ENCODE results near the gene FKBP8. TPM values are rescaled to one million over a fixed set of nuclear protein-coding genes. Genes with fewer than 3 reads are reported as not detected.

The FKBP8 gene
- total and polyA plus RNA-seq, 2 experiments from 2014 or later = 183 to 247 TPM

GRCh38 chr19:18486746-18487145 is 56.6 kb downstream of the FKBP8 start:
- Histone ChIP-seq H3K36me3 (replicated peaks; ENCODE audit: insufficient read depth, low read depth) (no peaks in the 10 kb centered on the region), H3K27me3 (no peaks in the 10 kb centered on the region), H3K4me2 (peak overlapping the region; percentile 68), H3K4me1 (ENCODE audit: insufficient read depth) (peaks cover 18% of the 10 kb centered on the region), H3K9me2 (replicated peaks; ENCODE audit: insufficient read depth) (no peaks in the 10 kb centered on the region), H4K20me1 (ENCODE audit: insufficient read depth, poor library complexity, severe bottlenecking) (peaks cover 64% of the 10 kb centered on the region), H2AFZ (no peak overlapping the region), H3K9me3 (ENCODE audit: low read depth) (no peaks in the 10 kb centered on the region), H3K27ac (no peak overlapping the region), H3K79me2 (peaks cover 95% of the 10 kb centered on the region), H3K4me3 (no peak overlapping the region)
- 97% methylated on average over 8 of the region's 8 CpGs for WGBS (ENCODE audit: low lambda C conversion rate, missing lambda C conversion rate)
- TF ChIP-seq CTCF (IDR thresholded peaks at IDR 0.05; ENCODE audit: poor library complexity) (no peak), EZH2phosphoT487 (IDR thresholded peaks at IDR 0.05; ENCODE audit: low read depth, severe bottlenecking, unreplicated experiment) (no peak), EZH2 (IDR thresholded peaks at IDR 0.05; ENCODE audit: borderline replicate concordance) (no peak)
- DNase-seq (ENCODE audit: low spot score) = no peak

- Histone ChIP-seq H2AFZ (no peak overlapping the region), H3K4me2 (no peak overlapping the region), H3K36me3 (replicated peaks; ENCODE audit: insufficient read depth, low read depth) (no peaks in the 10 kb centered on the region), H3K27ac (no peak overlapping the region), H3K4me3 (no peak overlapping the region), H3K4me1 (ENCODE audit: insufficient read depth) (peaks cover 22% of the 10 kb centered on the region), H3K9me2 (replicated peaks; ENCODE audit: insufficient read depth) (no peaks in the 10 kb centered on the region), H3K27me3 (no peaks in the 10 kb centered on the region), H4K20me1 (ENCODE audit: insufficient read depth, poor library complexity, severe bottlenecking) (peaks cover 56% of the 10 kb centered on the region), H3K9me3 (ENCODE audit: low read depth) (no peaks in the 10 kb centered on the region), H3K79me2 (peaks cover 94% of the 10 kb centered on the region)
- 91% methylated on average over 5 of the region's 5 CpGs for WGBS (ENCODE audit: low lambda C conversion rate, missing lambda C conversion rate)
- DNase-seq (ENCODE audit: low spot score) = no peak
- TF ChIP-seq EZH2 (IDR thresholded peaks at IDR 0.05; ENCODE audit: borderline replicate concordance) = no peak
- no peak for TF ChIP-seq EZH2phosphoT487 (IDR thresholded peaks at IDR 0.05; ENCODE audit: low read depth, severe bottlenecking, unreplicated experiment)
- TF ChIP-seq CTCF (IDR thresholded peaks at IDR 0.05; ENCODE audit: poor library complexity) = no peak
These were observed 58.4 kb downstream of the FKBP8 start for GRCh38 chr19:18484992-18485391.

- H3K4me2 ChIP-seq = no peak overlapping the region
- peaks cover 51% of the 10 kb centered on the region for H4K20me1 ChIP-seq (ENCODE audit: insufficient read depth, poor library complexity, severe bottlenecking)
- no peaks in the 10 kb centered on the region for H3K9me3 ChIP-seq (ENCODE audit: low read depth)
- no peaks in the 10 kb centered on the region for H3K36me3 ChIP-seq (replicated peaks; ENCODE audit: insufficient read depth, low read depth)
- peaks cover 84% of the 10 kb centered on the region for H3K79me2 ChIP-seq
- H2AFZ ChIP-seq = no peak overlapping the region
- H3K27me3 ChIP-seq = no peaks in the 10 kb centered on the region
- TF ChIP-seq EZH2phosphoT487 (IDR thresholded peaks at IDR 0.05; ENCODE audit: low read depth, severe bottlenecking, unreplicated experiment) (no peak), CTCF (IDR thresholded peaks at IDR 0.05; ENCODE audit: poor library complexity) (no peak), EZH2 (IDR thresholded peaks at IDR 0.05; ENCODE audit: borderline replicate concordance) (no peak)
- 91% methylated on average over 12 of the region's 12 CpGs for WGBS (ENCODE audit: low lambda C conversion rate, missing lambda C conversion rate)
- no peak overlapping the region for H3K27ac ChIP-seq
- no peak overlapping the region for H3K4me3 ChIP-seq
- H3K9me2 ChIP-seq (replicated peaks; ENCODE audit: insufficient read depth) = no peaks in the 10 kb centered on the region
- H3K4me1 ChIP-seq (ENCODE audit: insufficient read depth) = peaks cover 35% of the 10 kb centered on the region
- DNase-seq (ENCODE audit: low spot score) = no peak
These were observed 60.1 kb downstream of the FKBP8 start for GRCh38 chr19:18483119-18483890.

Other genes with a start within 250 kb of the FKBP8 start
- gene LSM4, start 220.5 kb downstream of the FKBP8 start, total RNA-seq = 185 and 202 TPM in 2 replicates
- gene LSM4, start 220.5 kb downstream of the FKBP8 start, polyA plus RNA-seq = 218 and 226 TPM in 2 replicates
- gene PGPEP1, start 203.0 kb downstream of the FKBP8 start, total RNA-seq = 35.0 and 36.1 TPM in 2 replicates
- gene PGPEP1, start 203.0 kb downstream of the FKBP8 start, polyA plus RNA-seq = 24.8 and 26.8 TPM in 2 replicates
- gene GDF15, start 157.4 kb downstream of the FKBP8 start, total RNA-seq = 106 and 123 TPM in 2 replicates
- gene GDF15, start 157.4 kb downstream of the FKBP8 start, polyA plus RNA-seq = 175 and 185 TPM in 2 replicates
- 0.16 TPM in 1 of 2 replicates, not detected in the other for gene LRRC25, start 146.0 kb downstream of the FKBP8 start, total RNA-seq
- 0.36 and 1.5 TPM in 2 replicates for gene LRRC25, start 146.0 kb downstream of the FKBP8 start, polyA plus RNA-seq
- gene SSBP4, start 124.2 kb downstream of the FKBP8 start, total RNA-seq = 55.8 and 72.6 TPM in 2 replicates
- 156 and 169 TPM in 2 replicates for gene SSBP4, start 124.2 kb downstream of the FKBP8 start, polyA plus RNA-seq
- gene ISYNA1, start 105.4 kb downstream of the FKBP8 start, total RNA-seq = 51.5 and 54.9 TPM in 2 replicates
- gene ISYNA1, start 105.4 kb downstream of the FKBP8 start, polyA plus RNA-seq = 144 and 188 TPM in 2 replicates
- 3.9 and 11.0 TPM in 2 replicates for gene ELL, start 21.5 kb downstream of the FKBP8 start, total RNA-seq
- 15.0 and 18.1 TPM in 2 replicates for gene ELL, start 21.5 kb downstream of the FKBP8 start, polyA plus RNA-seq
- 76.3 and 91.7 TPM in 2 replicates for gene KXD1, start 14.3 kb upstream of the FKBP8 start, total RNA-seq
- 85.7 and 89.2 TPM in 2 replicates for gene KXD1, start 14.3 kb upstream of the FKBP8 start, polyA plus RNA-seq
- 561 and 593 TPM in 2 replicates for gene UBA52, start 28.3 kb upstream of the FKBP8 start, total RNA-seq
- gene UBA52, start 28.3 kb upstream of the FKBP8 start, polyA plus RNA-seq = 470 and 498 TPM in 2 replicates
- gene REX1BD, start 45.2 kb upstream of the FKBP8 start, total RNA-seq = 59.9 and 62.6 TPM in 2 replicates
- 105 and 131 TPM in 2 replicates for gene REX1BD, start 45.2 kb upstream of the FKBP8 start, polyA plus RNA-seq
- gene CRLF1, start 63.2 kb upstream of the FKBP8 start, total RNA-seq = 8.6 and 13.9 TPM in 2 replicates
- gene CRLF1, start 63.2 kb upstream of the FKBP8 start, polyA plus RNA-seq = 28.4 and 42.2 TPM in 2 replicates
- gene TMEM59L, start 69.3 kb upstream of the FKBP8 start, total RNA-seq = 0.40 and 1.5 TPM in 2 replicates
- gene TMEM59L, start 69.3 kb upstream of the FKBP8 start, polyA plus RNA-seq = 4.9 and 9.1 TPM in 2 replicates
- 4.1 and 5.0 TPM in 2 replicates for gene KLHL26, start 93.5 kb upstream of the FKBP8 start, total RNA-seq
- 3.9 and 7.6 TPM in 2 replicates for gene KLHL26, start 93.5 kb upstream of the FKBP8 start, polyA plus RNA-seq
- 2.0 and 2.5 TPM in 2 replicates for gene CRTC1, start 140.1 kb upstream of the FKBP8 start, total RNA-seq
- 4.5 and 4.8 TPM in 2 replicates for gene CRTC1, start 140.1 kb upstream of the FKBP8 start, polyA plus RNA-seq
- 2.8 and 3.0 TPM in 2 replicates for gene COMP, start 247.7 kb upstream of the FKBP8 start, total RNA-seq
- 12.5 and 16.3 TPM in 2 replicates for gene COMP, start 247.7 kb upstream of the FKBP8 start, polyA plus RNA-seq